Body of pancreas (tissue), 4 donors: ENCODE results near the gene ZFP36L2. TPM values are rescaled to one million over a fixed set of nuclear protein-coding genes. Genes with fewer than 3 reads are reported as not detected.

Experiments
- ATAC-seq: fragments of 150-250 bp; one replicate; pipeline ENCODE4 v1.9.1; 2016
- DNase-seq, 4 donors: peaks; one replicate each; pipeline ENCODE4 v3.0.0-alpha.2; 2019
- H3K27ac ChIP-seq, 4 donors: fragments of 200-600 bp; sonication (generic); 1 replicate in 3 of 4; 2 replicates in 1 of 4; pipeline versions ENCODE4 v1.5.1 to v1.6.1; 2016 to 2019; ENCODE audit warnings: mild to moderate bottlenecking in 1 of 4, mixed read lengths in 1 of 4, moderate library complexity in 1 of 4
- H3K27me3 ChIP-seq, 2 donors: fragments of 200-600 bp; sonication (generic); one replicate each; pipeline ENCODE4 v1.6.0; 2016; ENCODE audit warnings: mild to moderate bottlenecking in 1 of 2
- H3K36me3 ChIP-seq, 2 donors: fragments of 200-600 bp; sonication (generic); replicated peaks in 1 of 2; 2 replicates each; pipeline ENCODE4 v1.5.1; 2016; ENCODE audit warnings: low read depth in 2 of 2; ENCODE audit not compliant: insufficient read depth in 1 of 2
- H3K4me1 ChIP-seq: fragments of 200-600 bp; sonication (generic); one replicate; pipeline ENCODE4 v1.6.0; 2016
- H3K4me3 ChIP-seq, 2 donors: fragments of 200-600 bp; sonication (generic); 1 replicate in 1 of 2; 2 replicates in 1 of 2; pipeline ENCODE4 v1.5.1; 2016 to 2019
- H3K9me3 ChIP-seq, 3 donors: fragments of 200-600 bp; sonication (generic); 1 replicate in 2 of 3; 2 replicates in 1 of 3; pipeline ENCODE4 v1.5.1; 2016
- POLR2A ChIP-seq, 3 donors: fragments of 450-650 bp; IDR thresholded peaks; one replicate each; pipeline ENCODE4 v1.6.1; 2016; ENCODE audit warnings: antibody characterized with exemption in 3 of 3, mild to moderate bottlenecking in 2 of 3
- WGBS, 2 donors: methylation state at CpG; one replicate each; pipeline ENCODE4 v1.1.5; 2017; 5-methylcytosine and 5-hydroxymethylcytosine counted together
- intact Hi-C: fragments of 100-400 bp; cut with DNase I; formaldehyde crosslinking; loops from one replicate; pipeline ENCODE4 v1.15.1; 2023
- total RNA-seq, 2 donors: library from RNA; depleted of rRNA; stranded (reverse); fragments of >200 nt; gene quantifications; one replicate each; pipeline ENCODE4 v1.1.0, GENCODE V29; 2016
- TF ChIP-seq, protein P1 (sequence below), 7 experiments: fragments of 450-650 bp in 4 of 7; fragments of 200-600 bp in 3 of 7; sonication (generic) in 3 of 7; IDR thresholded peaks; one replicate each; pipeline ENCODE4 v1.5.1; 2016 to 2019; ENCODE audit warnings: antibody characterized with exemption in 7 of 7

Gene ZFP36L2
- total RNA-seq, 2 donors from 2014 or later: 57.1 to 116 TPM

DNA sequence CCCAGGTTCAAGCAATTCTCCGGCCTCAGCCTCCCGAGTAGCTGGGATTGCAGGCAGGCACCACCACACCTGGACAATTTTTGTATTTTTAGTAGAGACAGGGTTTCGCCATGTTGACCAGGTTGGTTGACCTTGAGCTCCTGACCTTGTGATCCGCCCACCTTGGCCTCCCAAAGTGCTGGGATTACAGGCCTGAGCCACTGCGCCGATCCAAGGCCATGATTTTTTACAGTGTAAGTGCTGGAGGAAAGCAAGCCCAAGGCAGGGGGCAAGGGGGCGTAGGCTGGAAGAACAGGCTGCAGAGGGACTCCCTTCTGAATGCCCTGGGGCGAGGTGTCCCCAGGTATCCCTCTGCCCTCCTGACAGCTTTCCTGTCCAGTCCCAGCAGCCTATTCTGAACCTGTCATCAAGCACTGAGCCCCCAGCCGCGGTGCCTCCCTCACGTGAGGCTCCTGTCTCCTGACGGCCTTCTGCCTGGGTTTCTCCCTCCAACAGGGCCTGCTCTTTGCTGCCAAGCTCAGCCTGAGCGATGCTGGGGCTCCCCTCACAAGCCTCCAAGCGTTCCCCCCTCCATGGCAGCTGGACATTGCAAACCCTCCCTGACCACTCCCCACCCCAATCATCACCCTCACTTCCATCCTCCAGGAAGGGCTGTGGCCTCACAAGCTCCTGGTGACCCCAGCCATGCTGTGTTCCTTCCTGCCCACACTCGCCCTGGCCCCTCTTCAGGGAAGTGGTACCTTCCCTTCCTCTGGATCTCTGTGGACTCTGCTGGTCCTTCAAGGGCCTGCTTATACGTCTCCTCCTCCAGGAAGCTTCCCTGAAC, 37.6 kb downstream of the ZFP36L2 start:
- ATAC-seq (no peak), DNase-seq (no peak)
- Histone ChIP-seq H3K9me3 (no peaks in the 10 kb centered on the region), H3K27ac (no peak overlapping the region), H3K27me3 (no peaks in the 10 kb centered on the region), H3K4me3 (no peak overlapping the region), H3K4me1 (peaks cover 21% of the 10 kb centered on the region), H3K36me3 (no peaks in the 10 kb centered on the region)
- TF ChIP-seq POLR2A (IDR thresholded peaks at IDR 0.05): no peak
- TF ChIP-seq, protein P1, sequence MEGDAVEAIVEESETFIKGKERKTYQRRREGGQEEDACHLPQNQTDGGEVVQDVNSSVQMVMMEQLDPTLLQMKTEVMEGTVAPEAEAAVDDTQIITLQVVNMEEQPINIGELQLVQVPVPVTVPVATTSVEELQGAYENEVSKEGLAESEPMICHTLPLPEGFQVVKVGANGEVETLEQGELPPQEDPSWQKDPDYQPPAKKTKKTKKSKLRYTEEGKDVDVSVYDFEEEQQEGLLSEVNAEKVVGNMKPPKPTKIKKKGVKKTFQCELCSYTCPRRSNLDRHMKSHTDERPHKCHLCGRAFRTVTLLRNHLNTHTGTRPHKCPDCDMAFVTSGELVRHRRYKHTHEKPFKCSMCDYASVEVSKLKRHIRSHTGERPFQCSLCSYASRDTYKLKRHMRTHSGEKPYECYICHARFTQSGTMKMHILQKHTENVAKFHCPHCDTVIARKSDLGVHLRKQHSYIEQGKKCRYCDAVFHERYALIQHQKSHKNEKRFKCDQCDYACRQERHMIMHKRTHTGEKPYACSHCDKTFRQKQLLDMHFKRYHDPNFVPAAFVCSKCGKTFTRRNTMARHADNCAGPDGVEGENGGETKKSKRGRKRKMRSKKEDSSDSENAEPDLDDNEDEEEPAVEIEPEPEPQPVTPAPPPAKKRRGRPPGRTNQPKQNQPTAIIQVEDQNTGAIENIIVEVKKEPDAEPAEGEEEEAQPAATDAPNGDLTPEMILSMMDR (IDR thresholded peaks at IDR 0.05): no peak
- WGBS, 2 donors: 85 to 89% methylated on average over 13 to 15 of the region's 16 CpGs
- intact Hi-C loops: no loop called here

DNA sequence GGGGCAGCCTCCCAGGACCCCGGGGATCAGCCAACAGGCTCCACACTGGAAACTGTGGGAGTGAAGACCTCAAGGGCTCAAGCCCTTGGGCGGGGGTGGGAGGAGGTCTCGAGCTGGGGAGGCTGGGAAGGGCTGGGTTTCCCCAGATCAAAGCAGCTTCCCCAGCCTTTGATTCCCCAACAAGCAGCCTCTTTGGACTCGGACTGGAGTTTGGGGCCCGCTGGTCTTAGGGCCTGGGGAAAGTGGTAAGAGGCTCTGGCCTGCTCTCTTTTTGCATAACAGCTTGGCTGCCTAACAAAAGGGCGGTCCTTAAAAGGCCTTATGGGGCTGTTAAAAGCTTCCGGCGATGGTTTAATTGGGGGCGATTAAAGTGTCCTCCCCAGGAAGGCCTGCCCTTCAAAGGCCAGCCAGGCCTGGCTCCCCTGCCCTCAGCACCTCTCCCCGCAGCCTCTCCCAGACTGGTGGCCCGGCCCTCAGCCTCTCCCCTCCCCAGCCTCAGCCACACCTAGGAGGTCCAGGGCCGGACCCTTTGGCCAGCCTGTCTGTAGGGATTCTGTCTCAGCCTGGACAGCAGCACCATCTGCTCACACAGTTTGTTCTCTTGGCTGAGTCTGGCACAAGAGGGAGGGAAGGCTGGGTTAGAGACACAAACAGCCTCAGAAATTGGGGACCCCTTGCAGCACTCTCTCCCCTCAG, 39.6 kb downstream of the ZFP36L2 start:
- no peak for ATAC-seq
- DNase-seq: no peak
- Histone ChIP-seq H3K4me1 (peaks cover 2% of the 10 kb centered on the region), H3K9me3 (no peaks in the 10 kb centered on the region), H3K27ac (no peak overlapping the region), H3K36me3 (no peaks in the 10 kb centered on the region), H3K4me3 (no peak overlapping the region), H3K27me3 (no peaks in the 10 kb centered on the region)
- no peak for TF ChIP-seq POLR2A (IDR thresholded peaks at IDR 0.05)
- TF ChIP-seq, protein P1 (IDR thresholded peaks at IDR 0.05): no peak
- intact Hi-C loops: no loop called here
- 79 to 100% methylated on average over 6 to 10 of the region's 12 CpGs for WGBS, 2 donors

DNA sequence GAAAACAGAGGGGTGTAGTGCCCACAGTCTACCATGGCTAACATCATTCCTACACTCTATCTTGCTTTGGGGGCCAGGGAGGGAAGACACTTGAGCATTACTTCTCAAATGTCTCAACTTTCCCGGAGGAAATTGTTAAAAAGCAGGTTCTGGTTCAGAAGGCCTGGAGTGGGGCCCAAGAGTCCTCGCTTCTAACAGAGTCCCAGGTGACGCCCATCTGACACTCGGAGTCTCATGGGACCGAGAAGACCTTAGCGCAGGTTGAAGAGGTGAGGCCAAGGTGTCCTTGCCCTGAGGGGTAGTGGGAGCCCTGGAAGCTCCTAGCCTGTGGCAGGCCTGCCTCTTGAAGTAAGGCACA, 40.1 kb downstream of the ZFP36L2 start:
- no peak for TF ChIP-seq POLR2A (IDR thresholded peaks at IDR 0.05)
- TF ChIP-seq, protein P1 (IDR thresholded peaks at IDR 0.05): no peak
- H3K9me3 ChIP-seq: no peaks in the 10 kb centered on the region
- H3K27ac ChIP-seq: no peak overlapping the region
- H3K36me3 ChIP-seq: no peaks in the 10 kb centered on the region
- no peak for DNase-seq
- H3K27me3 ChIP-seq: no peaks in the 10 kb centered on the region
- H3K4me3 ChIP-seq: no peak overlapping the region
- WGBS, 2 donors: 93 to 95% methylated on average over 6 of the region's 6 CpGs
- no peak for ATAC-seq
- H3K4me1 ChIP-seq: no peaks in the 10 kb centered on the region
- intact Hi-C loops: no loop called here

DNA sequence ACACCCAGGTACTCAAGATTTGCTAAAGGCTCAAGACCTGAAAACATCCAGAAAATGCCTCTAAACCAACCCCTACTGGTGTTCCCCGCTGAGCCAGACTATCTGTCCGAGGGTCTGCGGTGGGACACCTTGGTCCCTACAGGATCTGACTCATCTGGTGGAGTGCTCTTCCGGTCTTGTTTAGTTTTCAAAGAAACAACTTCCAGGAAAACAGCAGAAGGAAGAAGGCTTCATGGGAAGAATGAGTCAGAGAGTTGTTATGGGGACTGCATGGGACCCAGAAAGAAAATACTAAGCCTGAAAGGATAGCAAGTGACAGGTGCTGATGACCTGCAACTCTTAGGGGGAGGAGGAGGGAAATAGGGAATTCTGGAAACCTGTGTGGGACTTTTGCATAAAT, 41.3 kb downstream of the ZFP36L2 start:
- ATAC-seq: no peak

More for the DNA sequence above, 41.3 kb downstream of the ZFP36L2 start:
- H3K36me3 ChIP-seq: no peaks in the 10 kb centered on the region
- no peaks in the 10 kb centered on the region for H3K9me3 ChIP-seq
- 79 to 93% methylated on average over 4 of the region's 4 CpGs for WGBS, 2 donors
- H3K27ac ChIP-seq: no peak overlapping the region
- H3K4me1 ChIP-seq: peaks cover 3% of the 10 kb centered on the region
- no peak for DNase-seq
- TF ChIP-seq, protein P1 (IDR thresholded peaks at IDR 0.05): no peak
- TF ChIP-seq POLR2A (IDR thresholded peaks at IDR 0.05): no peak
- H3K27me3 ChIP-seq: no peaks in the 10 kb centered on the region
- intact Hi-C loops: no loop called here
- H3K4me3 ChIP-seq: no peak overlapping the region
